Common myeloid progenitor, CD34-positive (primary cell): Measurements from ENCODE around the gene CDON.

Source experiments
- CTCF ChIA-PET: fragments of 350-600 bp; sonication (Branson Sonifier 250); formaldehyde crosslinking; loops from one replicate; lab custom pipeline; 2021; ENCODE audit warnings: antibody characterized with exemption; lab: Charles Lee
- POLR2A ChIA-PET: fragments of 350-600 bp; sonication (Branson Sonifier 250); formaldehyde crosslinking; loops from one replicate; lab custom pipeline; 2021; ENCODE audit warnings: antibody characterized with exemption; lab: Charles Lee
- DNase-seq, 3 donors: peaks; one replicate each; pipeline versions ENCODE4 v3.0.0 to v3.0.0-alpha.2; 2013
- H3K27ac ChIP-seq, 2 experiments: 1 replicate in 1 of 2; 2 replicates in 1 of 2; pipeline ENCODE4 v1.7.0; 2013; ENCODE audit warnings: inconsistent platforms in 2 of 2, low read length in 2 of 2, mild to moderate bottlenecking in 2 of 2, low read depth in 1 of 2, moderate library complexity in 1 of 2; ENCODE audit not compliant: severe bottlenecking in 2 of 2, insufficient read depth in 1 of 2, poor library complexity in 1 of 2
- H3K27me3 ChIP-seq, 5 experiments: replicated peaks in 2 of 5; 1 replicate in 3 of 5; 2 replicates in 2 of 5; pipeline versions ENCODE4 v1.6.1 to v1.7.0; 2013; ENCODE audit warnings: low read length in 4 of 5, mild to moderate bottlenecking in 2 of 5, moderate library complexity in 2 of 5, inconsistent platforms in 1 of 5; ENCODE audit not compliant: insufficient read depth in 5 of 5, control insufficient read depth in 4 of 5
- H3K36me3 ChIP-seq, 4 experiments: 1 replicate in 2 of 4; 2 replicates in 2 of 4; pipeline versions ENCODE4 v1.6.1 to v1.7.0; 2013; ENCODE audit warnings: low read length in 3 of 4, control low read depth in 1 of 4, mild to moderate bottlenecking in 1 of 4; ENCODE audit not compliant: control insufficient read depth in 4 of 4, insufficient read depth in 4 of 4
- H3K4me1 ChIP-seq, 4 experiments: 1 replicate in 3 of 4; 2 replicates in 1 of 4; pipeline versions ENCODE4 v1.6.1 to v1.7.1; 2013; ENCODE audit warnings: low read length in 3 of 4, mild to moderate bottlenecking in 3 of 4, control low read depth in 1 of 4, inconsistent platforms in 1 of 4, moderate library complexity in 1 of 4; ENCODE audit not compliant: control insufficient read depth in 4 of 4, insufficient read depth in 4 of 4; ENCODE audit errors: control extremely low read depth in 1 of 4
- H3K4me3 ChIP-seq, 7 experiments: 1 replicate in 4 of 7; 2 replicates in 3 of 7; pipeline versions ENCODE4 v1.5.1 to v1.7.0; 2013; ENCODE audit warnings: mild to moderate bottlenecking in 7 of 7, low read length in 6 of 7, moderate library complexity in 6 of 7, inconsistent platforms in 2 of 7, low read depth in 2 of 7, control low read depth in 1 of 7; ENCODE audit not compliant: insufficient read depth in 4 of 7, control insufficient read depth in 1 of 7; ENCODE audit errors: extremely low read depth in 1 of 7
- H3K9me3 ChIP-seq, 5 experiments: 1 replicate in 4 of 5; 2 replicates in 1 of 5; pipeline versions ENCODE4 v1.6.1 to v1.7.1; 2013; ENCODE audit warnings: low read length in 4 of 5, mild to moderate bottlenecking in 2 of 5, inconsistent platforms in 1 of 5, low read depth in 1 of 5, moderate library complexity in 1 of 5; ENCODE audit not compliant: control insufficient read depth in 4 of 5, insufficient read depth in 2 of 5; ENCODE audit errors: control extremely low read depth in 1 of 5
- WGBS: methylation state at CpG from one replicate; pipeline ENCODE4 v1.1.5; 2013; ENCODE audit not compliant: insufficient coverage; 5-methylcytosine and 5-hydroxymethylcytosine counted together

The CDON gene

GRCh38 chr11:126100716-126101115 lies 38.0 kb upstream of the CDON start:
- POLR2A ChIA-PET = no interaction called here
- Histone ChIP-seq H3K9me3 (no peaks in the 10 kb centered on the region), H3K36me3 (no peaks in the 10 kb centered on the region), H3K27me3 (peaks cover 0 to 8% (median 0%) of the 10 kb centered on the region in 5 experiments), H3K27ac (no peak overlapping the region), H3K4me1 (peaks cover 0 to 6% (median 0%) of the 10 kb centered on the region in 4 experiments), H3K4me3 (no peak overlapping the region)
- WGBS = 100% methylated on average over 2 of the region's 5 CpGs
- CTCF ChIA-PET = interaction anchor here (0.9 kb wide), 1 partner anchor 11 kb away, joined by 5 read pairs; no protein-coding TSS in a partner anchor
- DNase-seq = no peak

GRCh38 chr11:126098204-126098769 lies 35.6 kb upstream of the CDON start:
- POLR2A ChIA-PET = no interaction called here
- H3K36me3 ChIP-seq = no peaks in the 10 kb centered on the region
- DNase-seq = no peak
- peaks cover 0 to 6% (median 0%) of the 10 kb centered on the region in 5 experiments for H3K27me3 ChIP-seq
- H3K9me3 ChIP-seq = no peaks in the 10 kb centered on the region
- 96% methylated on average over 7 of the region's 7 CpGs for WGBS
- no peak overlapping the region for H3K4me3 ChIP-seq
- CTCF ChIA-PET = no interaction called here
- peaks cover 0 to 6% (median 0%) of the 10 kb centered on the region in 4 experiments for H3K4me1 ChIP-seq
- H3K27ac ChIP-seq = no peak overlapping the region

- no peak for DNase-seq
- POLR2A ChIA-PET = no interaction called here
- no peaks in the 10 kb centered on the region for H3K9me3 ChIP-seq
- no peaks in the 10 kb centered on the region for H3K4me1 ChIP-seq
- WGBS = 90% methylated on average over 4 of the region's 4 CpGs
- no peaks in the 10 kb centered on the region for H3K36me3 ChIP-seq
- peaks cover 0 to 3% (median 0%) of the 10 kb centered on the region in 5 experiments for H3K27me3 ChIP-seq
- H3K27ac ChIP-seq = no peak overlapping the region
- CTCF ChIA-PET = no interaction called here
- no peak overlapping the region for H3K4me3 ChIP-seq
These were observed 33.1 kb upstream of the CDON start for GRCh38 chr11:126095745-126096144.

DNA sequence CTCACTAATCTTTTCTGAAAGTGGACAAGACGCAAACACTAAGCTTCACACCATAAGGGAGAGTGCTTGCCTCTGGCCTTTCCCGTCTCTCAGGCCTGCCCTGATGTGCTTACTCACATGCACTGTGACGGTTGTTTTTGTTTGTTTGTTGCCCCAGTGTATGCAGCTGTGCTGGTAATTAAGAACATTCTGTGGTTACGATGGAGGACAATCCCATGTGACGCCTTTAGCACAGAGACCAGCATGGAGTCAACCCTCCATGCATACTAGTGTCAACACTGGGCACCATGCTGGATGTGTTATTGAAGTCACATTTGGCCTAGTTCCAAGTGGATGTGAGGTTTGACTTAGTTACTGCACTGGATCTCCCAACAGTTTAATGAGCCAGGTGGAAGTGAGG lies 27.8 kb upstream of the CDON start:
- Histone ChIP-seq H3K27me3 (no peaks in the 10 kb centered on the region), H3K27ac (no peak overlapping the region), H3K4me3 (no peak overlapping the region), H3K36me3 (no peaks in the 10 kb centered on the region), H3K4me1 (no peaks in the 10 kb centered on the region), H3K9me3 (no peaks in the 10 kb centered on the region)
- CTCF ChIA-PET = no interaction called here
- WGBS = 100% methylated on average over 2 of the region's 5 CpGs
- POLR2A ChIA-PET = no interaction called here
- no peak for DNase-seq

DNA sequence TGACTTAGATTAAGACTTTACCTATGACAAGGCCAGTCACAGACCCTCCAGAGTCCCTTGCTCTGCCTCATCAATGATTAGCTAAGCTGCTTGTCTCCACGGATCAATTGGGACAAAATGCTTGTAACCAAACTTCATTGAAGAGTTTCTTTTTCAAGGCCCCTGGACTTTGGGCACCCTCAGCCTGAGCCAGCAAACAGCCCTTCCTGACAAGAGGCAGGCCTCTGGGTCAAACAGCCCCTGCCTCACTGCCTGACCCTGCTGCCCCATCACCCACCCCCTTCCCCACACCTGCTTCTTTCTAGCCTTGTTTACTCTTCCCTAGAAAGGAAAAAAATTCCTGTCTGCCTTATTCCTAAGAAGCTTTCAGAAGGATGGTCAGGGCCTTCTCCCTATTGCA lies 26.3 kb upstream of the CDON start:
- 88% methylated on average over 1 of the region's 1 CpG for WGBS
- Histone ChIP-seq H3K4me1 (peaks cover 0 to 7% (median 5%) of the 10 kb centered on the region in 4 experiments), H3K4me3 (no peak overlapping the region), H3K36me3 (no peaks in the 10 kb centered on the region), H3K27me3 (no peaks in the 10 kb centered on the region), H3K9me3 (no peaks in the 10 kb centered on the region), H3K27ac (no peak overlapping the region)
- DNase-seq = no peak
- CTCF ChIA-PET = no interaction called here
- POLR2A ChIA-PET = no interaction called here

- peaks cover 0 to 12% (median 11%) of the 10 kb centered on the region in 4 experiments for H3K4me1 ChIP-seq
- no peak overlapping the region for H3K27ac ChIP-seq
- no peaks in the 10 kb centered on the region for H3K36me3 ChIP-seq
- H3K27me3 ChIP-seq = peaks cover 0 to 5% (median 0%) of the 10 kb centered on the region in 5 experiments
- ChIA-PET POLR2A (no interaction called here), CTCF (no interaction called here)
- H3K4me3 ChIP-seq = no peak overlapping the region
- DNase-seq = no peak
- H3K9me3 ChIP-seq = no peaks in the 10 kb centered on the region
- 79% methylated on average over 4 of the region's 5 CpGs for WGBS
These were observed 23.6 kb upstream of the CDON start for GRCh38 chr11:126086248-126086647.

DNA sequence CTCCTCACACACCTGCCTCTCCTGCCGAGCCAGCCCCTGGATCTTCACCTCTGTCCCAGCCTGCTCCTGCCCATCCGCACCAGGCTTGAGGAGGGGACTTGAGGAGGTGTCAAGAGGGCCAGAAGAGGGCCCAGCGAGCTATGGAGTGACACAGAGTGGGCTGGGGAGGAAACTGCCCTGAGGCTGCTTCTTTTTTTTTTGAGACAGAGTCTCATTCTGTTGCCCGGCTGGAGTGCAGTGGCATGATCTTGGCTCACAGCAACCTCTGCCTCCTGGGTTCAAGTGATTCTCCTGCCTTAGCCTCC lies 21.9 kb upstream of the CDON start:
- Histone ChIP-seq H3K4me1 (peaks cover 0 to 12% (median 11%) of the 10 kb centered on the region in 4 experiments), H3K9me3 (no peaks in the 10 kb centered on the region), H3K36me3 (no peaks in the 10 kb centered on the region), H3K27me3 (peaks cover 0 to 5% (median 0%) of the 10 kb centered on the region in 5 experiments), H3K4me3 (no peak overlapping the region), H3K27ac (no peak overlapping the region)
- ChIA-PET POLR2A (no interaction called here), CTCF (interaction anchor here (1.0 to 1.6 kb wide), 2 partner anchors 20 to 161 kb away, joined by 3 to 4 read pairs; no protein-coding TSS in a partner anchor)
- DNase-seq = no peak
- WGBS = 67% methylated on average over 1 of the region's 4 CpGs
